GM12878 (cell line): ENCODE measurements around the gene STON2. TPM values are rescaled to one million over a fixed set of nuclear protein-coding genes. Genes with fewer than 3 reads are reported as not detected.

Source experiments
- ATAC-seq: fragments of 200-7000 bp; cut with Tn5 transposase; 3 replicates; pipeline ENCODE4 v1.9.1; 2020; ENCODE audit warnings: mild to moderate bottlenecking, moderate library complexity
- BruUV-seq: library from RNA; stranded (reverse); fragments of 400-500 nt; replicated peaks from 2 replicates; lab custom pipeline; 2021; lab: Mats Ljungman, UMichigan
- CTCF ChIA-PET: fragments of 300-600 bp; sonication (Branson Sonifier 250); formaldehyde crosslinking; extraction: SDS; loops from one replicate; lab custom pipeline; 2021; ENCODE audit warnings: inconsistent platforms; lab: Yijun Ruan, JAX
- POLR2A ChIA-PET: fragments of 350-600 bp; formaldehyde crosslinking; extraction: SDS; loops from one replicate; lab custom pipeline; 2021; ENCODE audit warnings: inconsistent platforms; lab: Charles Lee
- RAD21 ChIA-PET: fragments of 300-600 bp; sonication (Branson Sonifier 250); formaldehyde crosslinking; loops from one replicate; lab custom pipeline; 2023; ENCODE audit warnings: antibody characterized with exemption; ENCODE audit not compliant: unreplicated experiment; lab: Charles Lee
- SMC1A ChIA-PET: fragments of 300-600 bp; sonication (Branson Sonifier 250); formaldehyde crosslinking; loops from one replicate; lab custom pipeline; 2023; ENCODE audit not compliant: unreplicated experiment, uncharacterized antibody; lab: Charles Lee
- DNase-seq: peaks from one replicate; pipeline ENCODE4 v3.0.0-alpha.2; 2011; ENCODE audit warnings: low read depth, low spot score
- FAIRE-seq: peaks from 3 replicates; lab custom pipeline; 2011; peaks lifted over from hg19 to GRCh38; lab: Jason Lieb, UNC
- H2AFZ ChIP-seq: 2 replicates; pipeline ENCODE4 v1.6.0; 2011; ENCODE audit warnings: low read depth, low read length, control low read depth; ENCODE audit not compliant: control insufficient read depth
- H3K27ac ChIP-seq: 2 replicates; pipeline ENCODE4 v1.5.1; 2011; ENCODE audit warnings: control low read depth; ENCODE audit not compliant: control insufficient read depth, insufficient read depth
- H3K27me3 ChIP-seq, 2 experiments: replicated peaks in 1 of 2; 2 replicates each; pipeline versions ENCODE4 v1.6.0 to v1.6.1; 2011; ENCODE audit warnings: low read length in 1 of 2; ENCODE audit not compliant: control insufficient read depth in 2 of 2, insufficient read depth in 2 of 2
- H3K36me3 ChIP-seq, 2 experiments: 2 replicates each; pipeline ENCODE4 v1.5.1; 2011; ENCODE audit warnings: low read length in 1 of 2; ENCODE audit not compliant: control insufficient read depth in 2 of 2, insufficient read depth in 2 of 2
- H3K4me1 ChIP-seq: 2 replicates; pipeline ENCODE4 v1.6.1; 2011; ENCODE audit warnings: mild to moderate bottlenecking, low read length, moderate library complexity, mixed read lengths; ENCODE audit not compliant: control insufficient read depth, insufficient read depth
- H3K4me2 ChIP-seq: 2 replicates; pipeline ENCODE4 v1.6.0; 2011; ENCODE audit warnings: control low read depth; ENCODE audit not compliant: control insufficient read depth, insufficient read depth
- H3K4me3 ChIP-seq: fragments of 200-600 bp; sonication (generic); 2 replicates; pipeline ENCODE4 v1.5.1; 2016
- H3K79me2 ChIP-seq: 2 replicates; pipeline ENCODE4 v1.6.0; 2011; ENCODE audit warnings: low read length; ENCODE audit not compliant: control insufficient read depth, insufficient read depth
- H3K9ac ChIP-seq: 2 replicates; pipeline ENCODE4 v1.8.0; 2011; ENCODE audit warnings: low read length, control low read depth, mixed read lengths; ENCODE audit not compliant: control insufficient read depth, insufficient read depth
- H3K9me3 ChIP-seq: replicated peaks from 3 replicates; pipeline ENCODE4 v1.5.1; 2011; ENCODE audit warnings: mild to moderate bottlenecking, low read length; ENCODE audit not compliant: control insufficient read depth, insufficient read depth
- H4K20me1 ChIP-seq: 2 replicates; pipeline ENCODE4 v1.6.0; 2011; ENCODE audit not compliant: control insufficient read depth, insufficient read depth
- E4F1 ChIP-seq: fragments of 450-650 bp; IDR thresholded peaks from 2 replicates; pipeline ENCODE4 v1.6.1; 2018; ENCODE audit warnings: borderline replicate concordance, mild to moderate bottlenecking; ENCODE audit not compliant: partially characterized antibody
- GABPA ChIP-seq: IDR thresholded peaks from 2 replicates; pipeline ENCODE4 v1.6.1; 2014; ENCODE audit warnings: antibody characterized with exemption, low read depth, mild to moderate bottlenecking, inconsistent platforms
- JUNB ChIP-seq: IDR thresholded peaks from 2 replicates; pipeline ENCODE4 v1.6.1; 2016; ENCODE audit warnings: antibody characterized with exemption, mild to moderate bottlenecking
- PKNOX1 ChIP-seq: fragments of 450-650 bp; IDR thresholded peaks from 2 replicates; pipeline ENCODE4 v1.6.1; 2016; ENCODE audit warnings: mild to moderate bottlenecking
- POU2F2 ChIP-seq: IDR thresholded peaks from 3 replicates; pipeline ENCODE4 v1.6.1; 2011; ENCODE audit warnings: low read depth, mild to moderate bottlenecking, low read length, borderline replicate concordance
- RB1 ChIP-seq: fragments of 450-650 bp; formaldehyde crosslinking; IDR thresholded peaks from 2 replicates; pipeline ENCODE4 v1.6.1; 2017; ENCODE audit warnings: mild to moderate bottlenecking, borderline replicate concordance
- USF1 ChIP-seq: IDR thresholded peaks from 2 replicates; pipeline ENCODE4 v1.6.1; 2011; ENCODE audit warnings: borderline replicate concordance, low read depth, mild to moderate bottlenecking, moderate library complexity, mixed read lengths, low read length; ENCODE audit not compliant: insufficient read depth; ENCODE audit errors: extremely low read length
- WGBS: methylation state at CpG from one replicate; pipeline ENCODE4 v1.1.6; 2016; ENCODE audit warnings: low lambda C conversion rate; ENCODE audit not compliant: insufficient replicate concordance, insufficient coverage; ENCODE audit errors: missing lambda C conversion rate; 5-methylcytosine and 5-hydroxymethylcytosine counted together
- in situ Hi-C: fragments of 300-500 bp; cut with MboI; formaldehyde crosslinking; loops from 9 replicates; pipeline ENCODE4 v1.14.3; 2018; ENCODE audit warnings: mixed read lengths
- intact Hi-C: fragments of 100-400 bp; cut with micrococcal nuclease; formaldehyde crosslinking; loops from one replicate; pipeline ENCODE4 v1.14.2; 2022; ENCODE audit not compliant: unreplicated experiment
- polyA plus RNA-seq, 11 experiments: library from polyadenylated mRNA; depleted of rRNA in 4 of 11; unstranded in 6 of 11; stranded (reverse) in 5 of 11; fragments of >200 nt; fragmentation: Nextera tagmentation in 4 of 11; fragmentation: Illumina TruSeq in 1 of 11; extraction: Ambion mirVana in 4 of 11; extraction: Trizol in 1 of 11; gene quantifications; 1 replicate in 1 of 11; 2 replicates in 10 of 11; pipeline versions ENCODE4 v1.2.1 to v1.2.3, GENCODE V29; 2011 to 2016; ENCODE audit warnings: inconsistent platforms in 2 of 11, missing spikeins in 2 of 11, low read depth in 1 of 11
- total RNA-seq, 4 experiments: library from RNA; depleted of rRNA in 3 of 4; stranded (reverse); fragments of >200 nt in 3 of 4; fragmentation: Illumina TruSeq in 1 of 4; extraction: Trizol in 1 of 4; gene quantifications; 2 replicates each; pipeline versions ENCODE4 v1.2.1 to v1.2.3, GENCODE V29; 2013 to 2021

The STON2 gene
- total and polyA plus RNA-seq, 10 of the 15 experiments (the other 5 are each of a cell fraction or from before 2014, with no cell fraction given) = 0.03 to 0.13 (median 0.03) TPM; not detected in 7

- no peak overlapping the region for H3K27ac ChIP-seq
- ATAC-seq = no peak
- H4K20me1 ChIP-seq = no peaks in the 10 kb centered on the region
- FAIRE-seq = no peak
- H3K9me3 ChIP-seq = no peaks in the 10 kb centered on the region
- SMC1A ChIA-PET = interaction anchor here (0.6 kb wide), 1 partner anchor 874 kb away, joined by 3 read pairs; no protein-coding TSS in a partner anchor
- no peaks in the 10 kb centered on the region; a peak in 2 of 4 replicates for H3K27me3 ChIP-seq
- intact Hi-C loops (no loop called here), in situ Hi-C loops (no loop called here)
- no peaks in the 10 kb centered on the region for H3K4me1 ChIP-seq
- TF ChIP-seq USF1 = no peak
- H3K4me2 ChIP-seq = no peak overlapping the region
- RAD21 ChIA-PET = no interaction called here
- POLR2A ChIA-PET = no interaction called here
- no peak for DNase-seq
- H3K9ac ChIP-seq = no peak overlapping the region
- no TSS peak for BruUV-seq
- no peaks in the 10 kb centered on the region for H3K36me3 ChIP-seq
- H2AFZ ChIP-seq = no peak overlapping the region
- CTCF ChIA-PET = no interaction called here
- H3K79me2 ChIP-seq = no peaks in the 10 kb centered on the region
- no peak overlapping the region for H3K4me3 ChIP-seq
- 19% methylated on average over 2 of the region's 2 CpGs for WGBS
Measured at GRCh38 chr14:81345781-81346180, 54.3 kb downstream of the STON2 start.

GRCh38 chr14:81344481-81345160 is 55.5 kb downstream of the STON2 start:
- RAD21 ChIA-PET = no interaction called here
- no peaks in the 10 kb centered on the region for H3K4me1 ChIP-seq
- H3K27ac ChIP-seq = no peak overlapping the region
- no peaks in the 10 kb centered on the region for H4K20me1 ChIP-seq
- no peak for TF ChIP-seq JUNB
- TF ChIP-seq POU2F2 = no peak
- no peak for TF ChIP-seq PKNOX1
- no peak for TF ChIP-seq GABPA
- no peak for TF ChIP-seq RB1
- no peak for TF ChIP-seq E4F1
- FAIRE-seq (no peak), ATAC-seq (no peak), DNase-seq (no peak)
- H3K9ac ChIP-seq = no peak overlapping the region
- no peaks in the 10 kb centered on the region for H3K36me3 ChIP-seq
- POLR2A ChIA-PET = no interaction called here
- H3K4me3 ChIP-seq = no peak overlapping the region
- no peaks in the 10 kb centered on the region for H3K79me2 ChIP-seq
- WGBS = 37% methylated on average over 3 of the region's 3 CpGs
- in situ Hi-C loops (no loop called here), intact Hi-C loops (no loop called here)
- no peaks in the 10 kb centered on the region; a peak in 2 of 4 replicates for H3K27me3 ChIP-seq
- no peak overlapping the region for H2AFZ ChIP-seq
- SMC1A ChIA-PET = interaction anchor here (1.2 kb wide), 1 partner anchor 73 kb away, joined by 3 read pairs; no protein-coding TSS in a partner anchor
- no peak overlapping the region for H3K4me2 ChIP-seq
- no TSS peak for BruUV-seq
- H3K9me3 ChIP-seq = no peaks in the 10 kb centered on the region
- CTCF ChIA-PET = interaction anchor here (1.2 kb wide), 1 partner anchor 75 kb away, joined by 3 read pairs; no protein-coding TSS in a partner anchor
